ENCODE results near the gene EPB42. TPM values are rescaled to one million over a fixed set of nuclear protein-coding genes. Genes with fewer than 3 reads are reported as not detected.

The EPB42 gene
- total RNA-seq, 2 donors from 2014 or later = not detected

DNA sequence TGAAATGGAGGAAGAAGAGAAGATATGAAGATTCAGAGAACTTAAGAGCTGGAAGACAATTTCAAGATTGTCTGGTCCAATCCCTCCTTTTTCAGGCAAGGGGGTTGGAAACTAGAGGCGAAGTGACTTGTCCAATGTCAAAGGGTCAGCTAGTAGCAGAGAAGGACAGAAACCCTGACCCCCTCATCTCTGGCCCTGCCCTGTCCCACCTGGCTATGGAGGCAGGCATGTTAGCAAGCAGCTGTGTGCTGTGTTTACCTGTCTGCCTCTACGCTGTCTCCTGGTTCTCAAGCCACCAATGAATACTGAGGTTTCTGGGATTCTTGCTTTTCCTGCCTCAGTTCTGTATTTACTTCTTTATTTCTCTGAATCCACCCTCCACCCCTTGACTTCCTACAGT is 45.6 kb upstream of the EPB42 start:
- intact Hi-C loops (cut with DNase I) = no loop called here
- TF ChIP-seq, protein P1, sequence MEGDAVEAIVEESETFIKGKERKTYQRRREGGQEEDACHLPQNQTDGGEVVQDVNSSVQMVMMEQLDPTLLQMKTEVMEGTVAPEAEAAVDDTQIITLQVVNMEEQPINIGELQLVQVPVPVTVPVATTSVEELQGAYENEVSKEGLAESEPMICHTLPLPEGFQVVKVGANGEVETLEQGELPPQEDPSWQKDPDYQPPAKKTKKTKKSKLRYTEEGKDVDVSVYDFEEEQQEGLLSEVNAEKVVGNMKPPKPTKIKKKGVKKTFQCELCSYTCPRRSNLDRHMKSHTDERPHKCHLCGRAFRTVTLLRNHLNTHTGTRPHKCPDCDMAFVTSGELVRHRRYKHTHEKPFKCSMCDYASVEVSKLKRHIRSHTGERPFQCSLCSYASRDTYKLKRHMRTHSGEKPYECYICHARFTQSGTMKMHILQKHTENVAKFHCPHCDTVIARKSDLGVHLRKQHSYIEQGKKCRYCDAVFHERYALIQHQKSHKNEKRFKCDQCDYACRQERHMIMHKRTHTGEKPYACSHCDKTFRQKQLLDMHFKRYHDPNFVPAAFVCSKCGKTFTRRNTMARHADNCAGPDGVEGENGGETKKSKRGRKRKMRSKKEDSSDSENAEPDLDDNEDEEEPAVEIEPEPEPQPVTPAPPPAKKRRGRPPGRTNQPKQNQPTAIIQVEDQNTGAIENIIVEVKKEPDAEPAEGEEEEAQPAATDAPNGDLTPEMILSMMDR (IDR thresholded peaks at IDR 0.05) = no peak
- DNase-seq = no peak
- Histone ChIP-seq H3K27ac (no peak overlapping the region), H3K9ac (ENCODE audit: low read depth in 2 of 2, low read length in 2 of 2) (no peak overlapping the region), H3K36me3 (no peaks in the 10 kb centered on the region), H3K4me1 (no peaks in the 10 kb centered on the region), H3K4me3 (no peak overlapping the region), H3K27me3 (no peaks in the 10 kb centered on the region), H3K9me3 (no peaks in the 10 kb centered on the region)

DNA sequence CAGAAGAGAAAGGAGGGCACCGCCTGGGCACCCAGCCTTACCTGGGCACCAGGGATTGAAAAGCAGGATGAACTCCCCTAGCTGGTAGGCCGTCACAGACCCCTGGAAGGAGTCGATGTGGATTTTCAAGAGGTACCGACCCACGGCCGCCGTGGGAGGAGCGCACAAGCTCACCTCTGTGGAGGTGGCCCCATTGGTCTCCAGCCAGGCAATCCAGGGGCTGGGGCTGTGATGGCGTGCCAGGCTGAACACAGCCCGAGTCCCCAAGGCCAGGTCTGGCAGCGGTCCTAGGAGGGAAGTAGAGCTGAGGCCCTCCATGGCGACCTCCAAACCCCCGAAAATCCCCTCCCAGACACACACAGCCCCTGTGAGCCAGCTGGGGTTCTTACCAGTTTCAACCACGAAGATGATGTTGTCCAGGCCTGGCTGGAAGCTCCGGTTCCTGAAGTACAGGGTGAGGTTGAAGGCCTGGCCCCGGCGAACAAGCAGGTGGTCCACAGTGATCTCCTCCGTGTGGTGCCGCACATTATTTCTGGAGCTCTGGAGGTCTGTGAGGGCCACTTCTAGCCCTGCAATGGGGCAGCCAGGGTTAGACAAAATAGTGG is 39.3 kb upstream of the EPB42 start:
- no peaks in the 10 kb centered on the region for H3K36me3 ChIP-seq
- H3K4me1 ChIP-seq = no peaks in the 10 kb centered on the region
- no peaks in the 10 kb centered on the region for H3K9me3 ChIP-seq
- H3K27ac ChIP-seq = no peak overlapping the region
- H3K4me3 ChIP-seq = no peak overlapping the region
- no peak for DNase-seq
- intact Hi-C loops (cut with DNase I) = no loop called here
- TF ChIP-seq, protein P1 (IDR thresholded peaks at IDR 0.05) = no peak
- H3K27me3 ChIP-seq = no peaks in the 10 kb centered on the region
- no peak overlapping the region for H3K9ac ChIP-seq (ENCODE audit: low read depth in 2 of 2, low read length in 2 of 2)

DNA sequence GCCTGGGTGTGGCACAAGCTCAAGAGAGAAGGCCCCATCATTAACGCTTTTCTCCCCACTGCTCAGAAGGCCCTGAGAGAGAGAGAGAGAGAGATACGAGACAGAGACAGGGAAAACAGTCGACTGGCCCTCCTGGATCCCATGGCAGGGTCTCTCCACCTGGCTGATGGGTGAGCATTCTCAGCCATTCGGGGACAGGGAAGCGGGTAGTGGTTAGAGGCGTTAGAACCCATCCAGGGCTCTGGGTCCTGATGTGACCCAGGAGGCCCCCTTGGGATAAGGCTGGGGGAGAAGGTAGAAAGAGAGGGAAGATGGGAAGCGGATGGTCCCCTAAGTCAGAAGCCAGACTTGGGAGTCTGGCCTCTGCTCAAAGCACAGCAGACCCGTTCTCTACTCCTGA is 38.0 kb upstream of the EPB42 start:
- TF ChIP-seq, protein P1 (IDR thresholded peaks at IDR 0.05) = no peak
- H3K9me3 ChIP-seq = no peaks in the 10 kb centered on the region

DNA sequence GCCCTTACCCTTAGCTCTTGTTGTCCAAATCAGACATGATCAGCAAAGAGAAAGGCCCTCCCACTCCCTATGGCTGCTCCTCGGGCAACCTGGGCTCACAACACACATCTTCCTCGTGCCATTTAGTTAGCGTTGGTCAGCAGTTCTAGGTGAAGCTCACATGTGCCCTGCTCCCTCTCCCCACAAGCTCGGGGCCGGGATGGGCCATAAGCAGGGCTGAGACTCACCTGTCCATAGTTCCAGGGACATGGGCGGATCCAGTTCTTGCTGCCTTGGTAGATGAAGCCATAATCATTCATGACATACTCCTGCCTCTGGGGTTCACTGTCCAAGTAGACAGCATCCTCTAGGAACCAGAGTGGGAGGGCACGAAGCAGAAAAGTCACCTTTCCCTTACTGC is 35.5 kb upstream of the EPB42 start:
- TF ChIP-seq, protein P1 (IDR thresholded peaks at IDR 0.05) = no peak
- intact Hi-C loops (cut with DNase I) = no loop called here
- Histone ChIP-seq H3K36me3 (no peaks in the 10 kb centered on the region), H3K4me1 (no peaks in the 10 kb centered on the region), H3K9ac (ENCODE audit: low read depth in 2 of 2, low read length in 2 of 2) (no peak overlapping the region), H3K9me3 (no peaks in the 10 kb centered on the region), H3K27ac (no peak overlapping the region), H3K27me3 (no peaks in the 10 kb centered on the region), H3K4me3 (no peak overlapping the region)
- no peak for DNase-seq

More for the DNA sequence above, 38.0 kb upstream of the EPB42 start:
- Histone ChIP-seq H3K4me3 (no peak overlapping the region), H3K4me1 (no peaks in the 10 kb centered on the region), H3K27ac (no peak overlapping the region), H3K36me3 (no peaks in the 10 kb centered on the region), H3K27me3 (no peaks in the 10 kb centered on the region), H3K9ac (ENCODE audit: low read depth in 2 of 2, low read length in 2 of 2) (no peak overlapping the region)
- DNase-seq = no peak
- intact Hi-C loops (cut with DNase I) = no loop called here

DNA sequence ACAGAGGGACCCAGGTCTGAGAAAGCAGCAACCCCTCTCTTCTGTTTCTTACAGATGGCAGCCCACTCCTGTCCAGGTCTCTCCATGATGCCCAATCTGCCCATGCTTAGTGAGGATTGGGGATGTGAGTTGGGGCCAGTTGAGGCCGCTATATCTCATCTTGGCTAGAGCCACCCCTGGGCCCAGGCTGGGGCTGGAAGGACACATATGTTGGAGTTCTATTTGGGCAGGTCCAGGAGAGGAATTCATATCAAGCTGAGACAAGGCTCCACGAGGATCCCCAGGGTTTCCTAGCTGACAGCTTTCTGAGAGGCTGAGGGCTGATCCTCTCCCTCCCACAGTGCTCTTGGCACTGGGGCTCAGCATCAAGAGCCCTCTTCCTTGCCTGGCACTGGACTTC is 34.6 kb upstream of the EPB42 start:
- Histone ChIP-seq H3K36me3 (no peaks in the 10 kb centered on the region), H3K4me3 (no peak overlapping the region), H3K9me3 (no peaks in the 10 kb centered on the region), H3K27me3 (no peaks in the 10 kb centered on the region), H3K4me1 (no peaks in the 10 kb centered on the region), H3K27ac (no peak overlapping the region), H3K9ac (ENCODE audit: low read depth in 2 of 2, low read length in 2 of 2) (no peak overlapping the region)
- intact Hi-C loops (cut with DNase I) = no loop called here
- DNase-seq = no peak
- TF ChIP-seq, protein P1 (IDR thresholded peaks at IDR 0.05) = no peak

All from colonic mucosa (tissue), 4 donors.